HCT116 (cell line): Measurements from ENCODE around the gene GPR37. TPM values are rescaled to one million over a fixed set of nuclear protein-coding genes. Genes with fewer than 3 reads are reported as not detected.

Experiments used
- ATAC-seq: fragments of 200-7000 bp; cut with Tn5 transposase; 2 replicates; pipeline ENCODE4 v1.9.1; 2020; ENCODE audit warnings: mild to moderate bottlenecking, moderate library complexity
- BruUV-seq: library from RNA; stranded (reverse); fragments of 400-500 nt; replicated peaks from 2 replicates; lab custom pipeline; 2021; lab: Mats Ljungman, UMichigan
- CTCF ChIA-PET: fragments of 300-600 bp; sonication (Branson Sonifier 250); formaldehyde crosslinking; loops from one replicate; lab custom pipeline; 2021; ENCODE audit warnings: antibody characterized with exemption; lab: Charles Lee
- POLR2A ChIA-PET: fragments of 300-600, 350-600 bp; sonication (Branson Sonifier 250); formaldehyde crosslinking; loops from one replicate; lab custom pipeline; 2021; ENCODE audit warnings: antibody characterized with exemption; lab: Charles Lee
- RAD21 ChIA-PET, 2 experiments: fragments of 300-600 bp; sonication (Branson Sonifier 250); formaldehyde crosslinking; loops; one replicate each; lab custom pipeline; 2023; ENCODE audit warnings: low total read pairs in 2 of 2; ENCODE audit not compliant: uncharacterized antibody in 2 of 2, unreplicated experiment in 2 of 2, low non-redundant PET in 1 of 2; lab: Charles Lee
- DNase-seq: peaks from one replicate; pipeline ENCODE4 v3.0.0-alpha.2; 2010; ENCODE audit warnings: low read depth, low spot score
- H2AFZ ChIP-seq: fragments of 200-600 bp; shearing (Covaris generic), sonication (generic); 2 replicates; pipeline ENCODE4 v1.6.1; 2017; ENCODE audit warnings: low read depth, mixed run types, mixed read lengths, antibody characterized with exemption, low read length; ENCODE audit not compliant: poor library complexity, severe bottlenecking
- H3K27ac ChIP-seq: 2 replicates; pipeline ENCODE4 v1.5.1; 2012; ENCODE audit warnings: low read depth, low read length
- H3K27me3 ChIP-seq: fragments of 200-600 bp; sonication (generic); 2 replicates; pipeline ENCODE4 v1.6.1; 2016; ENCODE audit warnings: mixed run types, low read length, mixed read lengths; ENCODE audit not compliant: insufficient read depth
- H3K36me3 ChIP-seq, 2 experiments: fragments of 200-500 bp in 1 of 2; fragments of 200-600 bp in 1 of 2; sonication (Bioruptor generic) in 1 of 2; sonication (generic) in 1 of 2; 2 replicates each; pipeline versions ENCODE4 v1.5.1 to v1.6.1; 2014 to 2016; ENCODE audit warnings: low read length in 2 of 2, inconsistent platforms in 1 of 2, mixed read lengths in 1 of 2, mixed run types in 1 of 2; ENCODE audit not compliant: insufficient read depth in 2 of 2, control insufficient read depth in 1 of 2
- H3K4me1 ChIP-seq, 2 experiments: fragments of 200-600 bp in 1 of 2; sonication (generic) in 1 of 2; 2 replicates each; pipeline versions ENCODE4 v1.5.1 to v1.6.1; 2012 to 2017; ENCODE audit warnings: low read length in 2 of 2, inconsistent platforms in 1 of 2, mild to moderate bottlenecking in 1 of 2, mixed read lengths in 1 of 2, mixed run types in 1 of 2, moderate library complexity in 1 of 2; ENCODE audit not compliant: insufficient read depth in 2 of 2, control insufficient read depth in 1 of 2
- H3K4me2 ChIP-seq: fragments of 200-600 bp; sonication (generic); 2 replicates; pipeline ENCODE4 v1.6.1; 2017; ENCODE audit warnings: mixed run types, low read length, mixed read lengths
- H3K4me3 ChIP-seq, 2 experiments: fragments of 200-600 bp in 1 of 2; sonication (generic) in 1 of 2; replicated peaks in 1 of 2; 2 replicates each; pipeline ENCODE4 v1.5.1; 2011 to 2016; ENCODE audit warnings: low read length in 2 of 2, control low read depth in 1 of 2, low read depth in 1 of 2, mild to moderate bottlenecking in 1 of 2, mixed read lengths in 1 of 2, mixed run types in 1 of 2
- H3K79me2 ChIP-seq: fragments of 200-600 bp; sonication (generic); 2 replicates; pipeline ENCODE4 v1.6.1; 2017; ENCODE audit warnings: mild to moderate bottlenecking, mixed run types, low read length, moderate library complexity, mixed read lengths; ENCODE audit not compliant: insufficient read depth
- H3K9ac ChIP-seq: fragments of 200-600 bp; sonication (generic); 2 replicates; pipeline ENCODE4 v1.6.1; 2016; ENCODE audit warnings: low read length, mixed read lengths
- H3K9me2 ChIP-seq: fragments of 200-600 bp; sonication (generic), shearing (Covaris generic); 2 replicates; pipeline ENCODE4 v1.6.1; 2017; ENCODE audit warnings: mixed run types, mild to moderate bottlenecking, moderate library complexity; ENCODE audit not compliant: insufficient read depth
- H3K9me3 ChIP-seq, 2 experiments: fragments of 200-500 bp in 1 of 2; fragments of 200-600 bp in 1 of 2; sonication (Bioruptor generic) in 1 of 2; sonication (generic) in 1 of 2; 2 replicates each; pipeline ENCODE4 v1.6.1; 2014 to 2017; ENCODE audit warnings: low read length in 2 of 2, mixed read lengths in 2 of 2, inconsistent platforms in 1 of 2, low read depth in 1 of 2, mild to moderate bottlenecking in 1 of 2, mixed run types in 1 of 2, moderate library complexity in 1 of 2; ENCODE audit not compliant: control insufficient read depth in 1 of 2, insufficient read depth in 1 of 2
- H4K20me1 ChIP-seq: fragments of 200-600 bp; sonication (generic), shearing (Covaris generic); 2 replicates; pipeline ENCODE4 v1.6.1; 2017; ENCODE audit warnings: mixed run types, mild to moderate bottlenecking, moderate library complexity; ENCODE audit not compliant: insufficient read depth
- ATF3 ChIP-seq: IDR thresholded peaks from 2 replicates; pipeline ENCODE4 v1.6.1; 2012
- CTCF ChIP-seq, 3 experiments: fragments of 200-600 bp in 1 of 3; sonication (generic) in 1 of 3; IDR thresholded peaks in 2 of 3; conservative IDR thresholded peaks in 1 of 3; 2 replicates each; pipeline ENCODE4 v1.5.1; 2012 to 2017; ENCODE audit warnings: low read depth in 2 of 3, low read length in 2 of 3, antibody characterized with exemption in 1 of 3, borderline replicate concordance in 1 of 3, control low read depth in 1 of 3, mild to moderate bottlenecking in 1 of 3, mixed read lengths in 1 of 3, mixed run types in 1 of 3, moderate library complexity in 1 of 3; ENCODE audit not compliant: insufficient read depth in 1 of 3
- EZH2 ChIP-seq: fragments of 200-600 bp; sonication (generic); IDR thresholded peaks from 2 replicates; pipeline ENCODE4 v1.6.1; 2017; ENCODE audit warnings: antibody characterized with exemption, mixed run types
- FOSL1 ChIP-seq: IDR thresholded peaks from 2 replicates; pipeline ENCODE4 v1.6.1; 2012; ENCODE audit warnings: low read depth
- MAX ChIP-seq: IDR thresholded peaks from 2 replicates; pipeline ENCODE4 v1.6.1; 2012
- POLR2A ChIP-seq: IDR thresholded peaks from 2 replicates; pipeline ENCODE4 v1.7.0; 2011; ENCODE audit warnings: borderline replicate concordance; ENCODE audit not compliant: insufficient read depth, insufficient read length; ENCODE audit errors: extremely low read depth
- POLR2AphosphoS5 ChIP-seq: IDR thresholded peaks from 2 replicates; pipeline ENCODE4 v1.6.1; 2011; ENCODE audit warnings: mild to moderate bottlenecking, low read depth, low read length, moderate library complexity
- RAD21 ChIP-seq: IDR thresholded peaks from 2 replicates; pipeline ENCODE4 v1.6.1; 2012; ENCODE audit warnings: low read depth, mild to moderate bottlenecking
- REST ChIP-seq: IDR thresholded peaks from 2 replicates; pipeline ENCODE4 v1.6.1; 2012; ENCODE audit warnings: low read depth
- SIN3A ChIP-seq: IDR thresholded peaks from 2 replicates; pipeline ENCODE4 v1.6.1; 2012; ENCODE audit warnings: low read depth
- SRF ChIP-seq: IDR thresholded peaks from 2 replicates; pipeline ENCODE4 v1.6.1; 2012; ENCODE audit warnings: low read depth
- TCF7L2 ChIP-seq: IDR thresholded peaks from 2 replicates; pipeline ENCODE4 v1.7.0; 2011; ENCODE audit warnings: borderline replicate concordance, inconsistent platforms; ENCODE audit not compliant: insufficient read depth, insufficient read length; ENCODE audit errors: extremely low read depth
- YY1 ChIP-seq: IDR thresholded peaks from 2 replicates; pipeline ENCODE4 v1.6.1; 2011; ENCODE audit warnings: low read length, low read depth, moderate library complexity, mild to moderate bottlenecking; ENCODE audit not compliant: insufficient replicate concordance; ENCODE audit errors: extremely low read depth
- intact Hi-C: fragments of 100-400 bp; cut with micrococcal nuclease; formaldehyde crosslinking; loops from 2 replicates; pipeline ENCODE4 v1.10.0; 2022
- total RNA-seq: library from RNA; stranded (reverse); gene quantifications from one replicate; pipeline ENCODE4 v1.2.1, GENCODE V29; 2021; ENCODE audit not compliant: unreplicated experiment

GPR37 gene
- total RNA-seq, 1 experiment from 2014 or later = 2.2 TPM

GRCh38 chr7:124780056-124780455 lies 14.5 kb upstream of the GPR37 start:
- no peak overlapping the region for H3K9ac ChIP-seq
- RAD21 ChIA-PET = no interaction called here
- CTCF ChIA-PET = interaction anchor here (1.0 to 1.4 kb wide), 2 partner anchors 176 to 625 kb away, joined by 3 read pairs; no protein-coding TSS in a partner anchor

GRCh38 chr7:124779620-124780019 lies 14.0 kb upstream of the GPR37 start:
- Histone ChIP-seq H3K9me3 (no peaks in the 10 kb centered on the region), H3K27ac (no peak overlapping the region), H3K9me2 (no peaks in the 10 kb centered on the region), H3K4me1 (no peaks in the 10 kb centered on the region), H4K20me1 (no peaks in the 10 kb centered on the region), H3K4me3 (no peak overlapping the region), H3K9ac (no peak overlapping the region), H3K4me2 (no peak overlapping the region), H3K27me3 (no peaks in the 10 kb centered on the region), H2AFZ (no peak overlapping the region), H3K36me3 (no peaks in the 10 kb centered on the region), H3K79me2 (no peaks in the 10 kb centered on the region)
- ChIA-PET CTCF (interaction anchor here (1.0 to 1.4 kb wide), 2 partner anchors 175 to 625 kb away, joined by 3 read pairs; no protein-coding TSS in a partner anchor), POLR2A (no interaction called here), RAD21 (no interaction called here)
- ATAC-seq (no peak), DNase-seq (no peak)
- no TSS peak for BruUV-seq
- intact Hi-C loops = loop anchor here (10.0 kb wide), 2 partner anchors 505 to 985 kb away; no protein-coding TSS in a partner anchor
- no peak for TF ChIP-seq YY1
- no peak for TF ChIP-seq ATF3
- TF ChIP-seq MAX = no peak
- no peak for TF ChIP-seq CTCF (IDR thresholded peaks at IDR 0.05 in 2 of 3, conservative IDR thresholded peaks at IDR 0.05 in 1 of 3; ENCODE audit: borderline replicate concordance in 1 of 3, insufficient read depth in 1 of 3, low read depth in 2 of 3, low read length in 2 of 3)
- TF ChIP-seq EZH2 = no peak
- TF ChIP-seq SRF = no peak
- TF ChIP-seq REST = no peak
- no peak for TF ChIP-seq TCF7L2
- no peak for TF ChIP-seq SIN3A
- TF ChIP-seq POLR2A = no peak
- TF ChIP-seq RAD21 = no peak

More at GRCh38 chr7:124780056-124780455, 14.5 kb upstream of the GPR37 start:
- BruUV-seq = no TSS peak
- no peaks in the 10 kb centered on the region for H3K79me2 ChIP-seq
- no peak overlapping the region for H3K4me2 ChIP-seq
- no peaks in the 10 kb centered on the region for H3K9me3 ChIP-seq
- intact Hi-C loops = loop anchor here (10.0 kb wide), 1 partner anchor 985 kb away; no protein-coding TSS in a partner anchor
- no peaks in the 10 kb centered on the region for H3K4me1 ChIP-seq
- no peak overlapping the region for H3K4me3 ChIP-seq
- no peaks in the 10 kb centered on the region for H4K20me1 ChIP-seq
- DNase-seq (no peak), ATAC-seq (no peak)
- H3K36me3 ChIP-seq = no peaks in the 10 kb centered on the region
- no peak overlapping the region for H2AFZ ChIP-seq
- TF ChIP-seq SIN3A (no peak), MAX (no peak), FOSL1 (no peak), POLR2AphosphoS5 (no peak)
- no peaks in the 10 kb centered on the region for H3K9me2 ChIP-seq
- H3K27me3 ChIP-seq = no peaks in the 10 kb centered on the region
- POLR2A ChIA-PET = no interaction called here
- H3K27ac ChIP-seq = no peak overlapping the region
